Measurements from ENCODE around the gene MORC2. TPM values are rescaled to one million over a fixed set of nuclear protein-coding genes. Genes with fewer than 3 reads are reported as not detected.

The MORC2 gene
- total and polyA plus RNA-seq, 4 donors = 4.2 to 12.0 (median 9.8) TPM

- no peak for TF ChIP-seq FOXA2 (IDR thresholded peaks at IDR 0.05)
- TF ChIP-seq EGR1 (IDR thresholded peaks at IDR 0.05; ENCODE audit: low read depth in 2 of 2) = no peak
Measured at GRCh38 chr22:30883586-30884145, 84.9 kb downstream of the MORC2 start (continued).

- H3K4me3 ChIP-seq (ENCODE audit: low read depth in 1 of 3, low read length in 3 of 3) = no peak overlapping the region
- H3K4me1 ChIP-seq (ENCODE audit: control insufficient read depth in 4 of 4, insufficient read depth in 4 of 4, low read length in 3 of 4) = peaks cover 0 to 14% (median 9%) of the 10 kb centered on the region in 4 donors
- H3K27ac ChIP-seq (ENCODE audit: low read depth in 1 of 2, low read length in 2 of 2) = no peak overlapping the region
- H3K36me3 ChIP-seq (ENCODE audit: control insufficient read depth in 4 of 4, insufficient read depth in 3 of 4, low read depth in 1 of 4, low read length in 3 of 4) = no peaks in the 10 kb centered on the region
- TF ChIP-seq RXRA (IDR thresholded peaks at IDR 0.05) (no peak), EGR1 (IDR thresholded peaks at IDR 0.05; ENCODE audit: low read depth in 2 of 2) (no peak), ATF3 (IDR thresholded peaks at IDR 0.05) (no peak), GABPA (IDR thresholded peaks at IDR 0.05 in 1 of 2, conservative IDR thresholded peaks at IDR 0.05 in 1 of 2) (no peak), YY1 (IDR thresholded peaks at IDR 0.05) (no peak), NR2F2 (IDR thresholded peaks at IDR 0.05) (no peak), FOXA1 (IDR thresholded peaks at IDR 0.05) (no peak), JUND (IDR thresholded peaks at IDR 0.05) (no peak), CTCF (IDR thresholded peaks at IDR 0.05; ENCODE audit: low read depth, low read length, missing input control) (no peak), FOXA2 (IDR thresholded peaks at IDR 0.05) (no peak), HNF4A (conservative IDR thresholded peaks at IDR 0.05) (no peak), SP1 (IDR thresholded peaks at IDR 0.05) (no peak), RAD21 (IDR thresholded peaks at IDR 0.05) (no peak), HNF4G (IDR thresholded peaks at IDR 0.05) (no peak), TAF1 (conservative IDR thresholded peaks at IDR 0.05) (no peak)
- TF ChIP-seq, protein P1, sequence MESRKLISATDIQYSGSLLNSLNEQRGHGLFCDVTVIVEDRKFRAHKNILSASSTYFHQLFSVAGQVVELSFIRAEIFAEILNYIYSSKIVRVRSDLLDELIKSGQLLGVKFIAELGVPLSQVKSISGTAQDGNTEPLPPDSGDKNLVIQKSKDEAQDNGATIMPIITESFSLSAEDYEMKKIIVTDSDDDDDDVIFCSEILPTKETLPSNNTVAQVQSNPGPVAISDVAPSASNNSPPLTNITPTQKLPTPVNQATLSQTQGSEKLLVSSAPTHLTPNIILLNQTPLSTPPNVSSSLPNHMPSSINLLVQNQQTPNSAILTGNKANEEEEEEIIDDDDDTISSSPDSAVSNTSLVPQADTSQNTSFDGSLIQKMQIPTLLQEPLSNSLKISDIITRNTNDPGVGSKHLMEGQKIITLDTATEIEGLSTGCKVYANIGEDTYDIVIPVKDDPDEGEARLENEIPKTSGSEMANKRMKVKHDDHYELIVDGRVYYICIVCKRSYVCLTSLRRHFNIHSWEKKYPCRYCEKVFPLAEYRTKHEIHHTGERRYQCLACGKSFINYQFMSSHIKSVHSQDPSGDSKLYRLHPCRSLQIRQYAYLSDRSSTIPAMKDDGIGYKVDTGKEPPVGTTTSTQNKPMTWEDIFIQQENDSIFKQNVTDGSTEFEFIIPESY (IDR thresholded peaks at IDR 0.05) = no peak
- TF ChIP-seq, protein P2, sequence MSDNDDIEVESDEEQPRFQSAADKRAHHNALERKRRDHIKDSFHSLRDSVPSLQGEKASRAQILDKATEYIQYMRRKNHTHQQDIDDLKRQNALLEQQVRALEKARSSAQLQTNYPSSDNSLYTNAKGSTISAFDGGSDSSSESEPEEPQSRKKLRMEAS (IDR thresholded peaks at IDR 0.05) = no peak
- TF ChIP-seq, protein P3, sequence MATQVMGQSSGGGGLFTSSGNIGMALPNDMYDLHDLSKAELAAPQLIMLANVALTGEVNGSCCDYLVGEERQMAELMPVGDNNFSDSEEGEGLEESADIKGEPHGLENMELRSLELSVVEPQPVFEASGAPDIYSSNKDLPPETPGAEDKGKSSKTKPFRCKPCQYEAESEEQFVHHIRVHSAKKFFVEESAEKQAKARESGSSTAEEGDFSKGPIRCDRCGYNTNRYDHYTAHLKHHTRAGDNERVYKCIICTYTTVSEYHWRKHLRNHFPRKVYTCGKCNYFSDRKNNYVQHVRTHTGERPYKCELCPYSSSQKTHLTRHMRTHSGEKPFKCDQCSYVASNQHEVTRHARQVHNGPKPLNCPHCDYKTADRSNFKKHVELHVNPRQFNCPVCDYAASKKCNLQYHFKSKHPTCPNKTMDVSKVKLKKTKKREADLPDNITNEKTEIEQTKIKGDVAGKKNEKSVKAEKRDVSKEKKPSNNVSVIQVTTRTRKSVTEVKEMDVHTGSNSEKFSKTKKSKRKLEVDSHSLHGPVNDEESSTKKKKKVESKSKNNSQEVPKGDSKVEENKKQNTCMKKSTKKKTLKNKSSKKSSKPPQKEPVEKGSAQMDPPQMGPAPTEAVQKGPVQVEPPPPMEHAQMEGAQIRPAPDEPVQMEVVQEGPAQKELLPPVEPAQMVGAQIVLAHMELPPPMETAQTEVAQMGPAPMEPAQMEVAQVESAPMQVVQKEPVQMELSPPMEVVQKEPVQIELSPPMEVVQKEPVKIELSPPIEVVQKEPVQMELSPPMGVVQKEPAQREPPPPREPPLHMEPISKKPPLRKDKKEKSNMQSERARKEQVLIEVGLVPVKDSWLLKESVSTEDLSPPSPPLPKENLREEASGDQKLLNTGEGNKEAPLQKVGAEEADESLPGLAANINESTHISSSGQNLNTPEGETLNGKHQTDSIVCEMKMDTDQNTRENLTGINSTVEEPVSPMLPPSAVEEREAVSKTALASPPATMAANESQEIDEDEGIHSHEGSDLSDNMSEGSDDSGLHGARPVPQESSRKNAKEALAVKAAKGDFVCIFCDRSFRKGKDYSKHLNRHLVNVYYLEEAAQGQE (IDR thresholded peaks at IDR 0.05) = no peak
- H3K9ac ChIP-seq (ENCODE audit: low read depth in 1 of 2, low read length in 2 of 2) = no peak overlapping the region
- WGBS = 92% methylated on average over 4 of the region's 4 CpGs
- DNase-seq (ENCODE audit: low spot score) = peak; percentile 79
- no peaks in the 10 kb centered on the region for H3K9me3 ChIP-seq (ENCODE audit: control insufficient read depth in 4 of 4, low read length in 3 of 4)
- H3K27me3 ChIP-seq (ENCODE audit: control insufficient read depth in 4 of 4, insufficient read depth in 4 of 4, low read length in 3 of 4) = no peaks in the 10 kb centered on the region
Measured at GRCh38 chr22:30882974-30883533, 85.5 kb downstream of the MORC2 start.
